T-helper 17 cell (primary cell): ENCODE results near the gene TXN2. TPM values are rescaled to one million over a fixed set of nuclear protein-coding genes. Genes with fewer than 3 reads are reported as not detected.
"Not testable (repeated sequence)": the region's sequence is repeated elsewhere in the genome, so short reads cannot be mapped to it uniquely, and the experiment has no call there.

Experiments
- ATAC-seq: fragments of 150-1000 bp; cut with Tn5 transposase; 2 replicates; pipeline ENCODE4 v1.10.0; 2021; ENCODE audit warnings: mild to moderate bottlenecking, moderate library complexity
- DNase-seq, 3 donors: peaks; one replicate each; pipeline versions ENCODE4 v3.0.0 to v3.0.0-alpha.2; 2020 to 2021
- H3K9me3 ChIP-seq: one replicate; pipeline ENCODE4 v1.7.0; 2013; ENCODE audit warnings: low read length, mild to moderate bottlenecking; ENCODE audit not compliant: control insufficient read depth, poor library complexity, severe bottlenecking
- H3K27ac Mint-ChIP-seq: one replicate; pipeline ENCODE4 v1.8.0; 2022; ENCODE audit warnings: mild to moderate bottlenecking, moderate library complexity, mixed read lengths
- H3K27me3 Mint-ChIP-seq: one replicate; pipeline ENCODE4 v1.8.0; 2022; ENCODE audit warnings: mixed read lengths
- H3K36me3 Mint-ChIP-seq: one replicate; pipeline ENCODE4 v1.8.0; 2022; ENCODE audit warnings: low read depth, mixed read lengths
- H3K4me1 Mint-ChIP-seq: one replicate; pipeline ENCODE4 v1.8.0; 2022; ENCODE audit warnings: mild to moderate bottlenecking, mixed read lengths
- H3K4me3 Mint-ChIP-seq: one replicate; pipeline ENCODE4 v1.8.0; 2022; ENCODE audit warnings: mild to moderate bottlenecking, moderate library complexity, mixed read lengths
- total RNA-seq, 4 donors: library from RNA in 2 of 4; stranded (reverse) in 2 of 4; gene quantifications; one replicate each; pipeline ENCODE4 v1.2.3 and lab custom pipeline; 2022 to 2026

TXN2 gene
- total RNA-seq, 2 donors from 2014 or later: 27.0 to 32.3 TPM

DNA sequence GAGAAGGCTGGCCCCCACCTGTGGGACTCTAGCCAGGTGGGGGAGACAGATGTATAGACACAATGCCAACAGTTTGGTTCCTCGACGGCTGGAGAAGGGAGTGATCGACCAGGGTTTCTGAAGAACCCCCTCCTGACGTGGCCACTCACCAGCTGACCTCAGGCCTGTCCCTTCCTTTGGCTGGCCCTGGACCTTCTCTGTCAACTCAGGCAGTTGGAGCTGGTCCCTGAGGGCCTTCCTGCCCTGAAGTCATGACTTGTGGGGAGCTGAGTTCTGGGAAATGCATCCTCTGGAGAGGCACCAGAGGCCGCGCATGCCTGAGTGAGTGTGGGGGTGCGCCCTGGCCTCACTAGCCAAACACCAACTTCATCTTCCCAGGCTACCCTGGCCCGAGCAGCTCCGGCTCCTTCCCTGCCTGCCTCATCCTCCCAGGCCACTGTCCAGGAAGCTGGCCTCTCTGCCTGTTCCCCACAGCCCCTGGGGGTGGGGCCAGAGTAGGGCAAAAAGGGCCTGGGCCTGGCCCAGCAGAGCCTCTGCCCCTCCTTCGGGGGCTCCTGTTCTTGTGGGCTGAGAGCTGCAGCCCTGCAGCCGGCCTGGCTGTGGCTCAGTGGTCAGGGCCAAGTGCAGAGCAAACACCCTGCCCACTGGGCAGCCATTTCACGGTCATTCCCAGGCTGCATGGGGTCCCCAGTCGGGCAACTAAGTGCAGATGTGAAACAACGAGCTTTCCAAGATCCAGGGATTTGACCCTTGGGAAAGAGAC is 23.6 kb downstream of the TXN2 start:
- ATAC-seq (no peak), DNase-seq (no peak)
- no peak overlapping the region for H3K27ac Mint-ChIP-seq
- H3K9me3 ChIP-seq: no peaks in the 10 kb centered on the region
- H3K4me3 Mint-ChIP-seq: no peak overlapping the region
- H3K27me3 Mint-ChIP-seq: no peaks in the 10 kb centered on the region
- peaks cover 13% of the 10 kb centered on the region for H3K4me1 Mint-ChIP-seq
- no peaks in the 10 kb centered on the region for H3K36me3 Mint-ChIP-seq

DNA sequence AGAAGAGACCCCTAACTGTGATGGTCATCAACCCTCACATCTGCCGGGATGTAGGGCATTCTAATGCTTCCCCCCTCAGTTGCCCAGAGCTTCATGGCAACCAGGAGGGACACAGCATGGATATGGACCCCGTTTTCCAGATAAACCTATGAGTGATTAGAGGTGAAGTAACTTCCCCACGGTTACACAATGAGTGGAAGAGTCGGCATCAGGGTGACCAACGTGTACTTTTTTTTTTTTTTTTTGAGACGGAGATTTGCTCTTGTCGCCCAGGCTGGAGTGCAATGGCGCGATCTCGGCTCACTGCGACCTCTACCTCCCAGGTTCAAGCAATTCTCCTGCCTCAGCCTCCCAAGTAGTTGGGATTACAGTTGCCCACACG is 25.0 kb downstream of the TXN2 start:
- H3K4me3 Mint-ChIP-seq: no peak overlapping the region
- no peaks in the 10 kb centered on the region for H3K36me3 Mint-ChIP-seq
- no peak overlapping the region for H3K27ac Mint-ChIP-seq
- no peak for ATAC-seq
- no peak for DNase-seq
- peaks cover 24% of the 10 kb centered on the region for H3K4me1 Mint-ChIP-seq
- no peaks in the 10 kb centered on the region for H3K27me3 Mint-ChIP-seq
- no peaks in the 10 kb centered on the region for H3K9me3 ChIP-seq

DNA sequence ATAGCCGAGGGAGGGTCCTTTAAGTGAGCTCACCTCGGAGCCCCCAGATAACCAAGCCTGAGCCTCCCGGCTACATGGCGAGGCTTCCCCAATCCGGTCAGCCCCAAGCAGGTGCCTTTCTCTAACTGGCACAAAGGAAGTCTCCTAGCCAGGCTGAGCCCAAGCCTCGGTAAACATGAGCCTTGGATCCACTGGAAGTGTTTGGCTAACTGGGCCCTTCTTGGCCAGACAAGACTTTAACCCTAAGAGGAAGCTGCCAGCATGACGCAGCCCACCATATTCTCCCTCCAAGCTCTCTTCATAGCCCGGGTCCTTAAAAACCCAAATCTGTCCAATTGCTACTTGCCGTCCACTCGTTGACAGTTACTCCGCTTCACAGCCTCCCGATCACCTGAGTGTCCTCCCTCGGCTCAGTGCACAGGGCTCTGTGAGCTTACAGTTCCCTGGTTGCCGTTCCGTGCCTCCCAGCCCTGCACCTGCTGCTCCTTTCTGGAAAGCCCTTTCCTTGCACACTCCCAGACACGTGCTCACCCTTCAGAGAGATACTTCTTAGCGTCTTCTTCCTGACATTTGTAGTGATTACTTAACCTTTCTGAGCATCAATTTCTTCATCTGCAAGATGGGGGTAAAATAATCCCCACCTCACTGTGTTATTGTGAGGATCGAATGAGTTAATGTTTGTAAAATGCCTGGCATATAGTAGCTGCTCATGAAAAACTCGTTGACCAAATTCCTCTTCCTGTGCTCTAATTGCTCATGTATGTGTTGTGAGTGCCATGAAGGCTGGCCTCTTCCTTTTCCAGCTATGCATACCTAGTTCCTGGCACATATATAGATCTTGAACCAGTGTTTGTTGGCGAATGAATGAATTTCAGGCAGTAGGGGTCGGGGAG is 25.6 kb downstream of the TXN2 start:
- peaks cover 24% of the 10 kb centered on the region for H3K4me1 Mint-ChIP-seq
- peak overlapping the region; percentile 62 for H3K27ac Mint-ChIP-seq
- no peak for DNase-seq

DNA sequence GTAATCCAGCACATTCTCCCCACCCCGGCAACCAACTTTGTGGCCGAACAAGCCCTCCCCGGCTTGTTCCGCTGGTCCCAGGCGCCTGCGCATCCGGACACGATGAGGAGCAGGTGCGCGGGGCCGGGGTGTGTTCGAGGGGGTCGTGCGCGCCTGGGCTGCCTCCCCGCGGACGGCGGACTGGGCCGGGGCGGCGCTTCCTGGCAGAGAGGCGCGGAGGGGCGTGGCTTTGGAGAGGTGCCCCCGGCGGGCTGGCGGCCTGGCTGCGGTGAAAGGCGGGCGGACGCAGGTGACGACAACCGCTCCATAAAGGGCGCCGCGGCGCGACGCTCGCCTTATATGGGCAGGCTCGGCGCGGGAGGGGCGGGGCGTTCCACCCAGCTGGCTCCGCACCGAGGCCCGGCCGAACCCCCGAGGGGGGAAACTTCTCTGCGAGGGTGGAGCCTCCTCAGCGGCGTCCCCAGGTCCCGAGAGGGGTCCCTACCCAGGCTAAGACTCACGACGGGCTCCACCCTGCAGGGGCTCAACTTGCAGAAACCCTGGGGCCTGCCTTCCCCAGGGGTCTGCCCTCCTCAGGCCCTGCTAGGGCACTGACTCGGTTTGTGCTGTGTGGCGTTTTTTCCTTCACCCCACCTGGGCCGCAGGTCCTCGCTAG is 26.4 kb downstream of the TXN2 start:
- ATAC-seq: peak; percentile 79
- peak overlapping the region; percentile 97 for H3K27ac Mint-ChIP-seq
- no peaks in the 10 kb centered on the region for H3K36me3 Mint-ChIP-seq
- no peaks in the 10 kb centered on the region for H3K9me3 ChIP-seq
- H3K4me1 Mint-ChIP-seq: peaks cover 24% of the 10 kb centered on the region
- no peaks in the 10 kb centered on the region for H3K27me3 Mint-ChIP-seq
- DNase-seq: peak; percentile 90 to 97 (median 93)
- H3K4me3 Mint-ChIP-seq: peak overlapping the region; percentile 77

More for the DNA sequence above, 25.6 kb downstream of the TXN2 start:
- no peaks in the 10 kb centered on the region for H3K9me3 ChIP-seq
- ATAC-seq: no peak
- Mint-ChIP-seq H3K4me3 (peak overlapping the region; percentile 77), H3K36me3 (no peaks in the 10 kb centered on the region), H3K27me3 (no peaks in the 10 kb centered on the region)

DNA sequence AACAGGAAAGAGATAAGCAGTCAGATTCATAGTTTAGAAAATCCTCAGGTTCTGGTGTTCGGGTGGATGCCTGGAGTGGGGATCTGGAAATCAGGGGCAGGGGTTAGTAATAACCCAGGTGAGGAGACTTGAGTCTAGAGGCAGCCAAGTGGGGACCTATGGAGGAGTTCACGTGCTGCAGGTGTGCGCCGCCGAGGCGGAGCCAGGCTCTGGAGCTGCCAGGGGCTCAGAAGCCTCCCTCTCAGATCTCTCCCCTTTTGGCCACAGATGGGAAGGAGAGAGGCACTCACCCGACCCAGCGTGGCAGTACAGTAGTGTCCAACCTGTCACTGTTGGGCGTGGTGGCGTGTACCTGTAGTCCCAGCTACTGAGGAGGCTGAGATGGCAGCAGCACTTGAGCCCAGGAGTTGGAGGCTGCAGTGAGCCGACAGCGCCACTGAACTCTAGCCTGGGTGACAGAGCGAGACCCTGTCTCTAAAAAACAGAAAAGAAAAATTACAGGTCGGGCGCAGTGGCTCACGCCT is 27.5 kb downstream of the TXN2 start:
- Mint-ChIP-seq H3K27ac (peak overlapping the region; percentile 97), H3K4me1 (peaks cover 27% of the 10 kb centered on the region), H3K4me3 (peak overlapping the region; percentile 77), H3K27me3 (no peaks in the 10 kb centered on the region), H3K36me3 (no peaks in the 10 kb centered on the region)
- DNase-seq (no peak), ATAC-seq (no peak)
- no peaks in the 10 kb centered on the region for H3K9me3 ChIP-seq

DNA sequence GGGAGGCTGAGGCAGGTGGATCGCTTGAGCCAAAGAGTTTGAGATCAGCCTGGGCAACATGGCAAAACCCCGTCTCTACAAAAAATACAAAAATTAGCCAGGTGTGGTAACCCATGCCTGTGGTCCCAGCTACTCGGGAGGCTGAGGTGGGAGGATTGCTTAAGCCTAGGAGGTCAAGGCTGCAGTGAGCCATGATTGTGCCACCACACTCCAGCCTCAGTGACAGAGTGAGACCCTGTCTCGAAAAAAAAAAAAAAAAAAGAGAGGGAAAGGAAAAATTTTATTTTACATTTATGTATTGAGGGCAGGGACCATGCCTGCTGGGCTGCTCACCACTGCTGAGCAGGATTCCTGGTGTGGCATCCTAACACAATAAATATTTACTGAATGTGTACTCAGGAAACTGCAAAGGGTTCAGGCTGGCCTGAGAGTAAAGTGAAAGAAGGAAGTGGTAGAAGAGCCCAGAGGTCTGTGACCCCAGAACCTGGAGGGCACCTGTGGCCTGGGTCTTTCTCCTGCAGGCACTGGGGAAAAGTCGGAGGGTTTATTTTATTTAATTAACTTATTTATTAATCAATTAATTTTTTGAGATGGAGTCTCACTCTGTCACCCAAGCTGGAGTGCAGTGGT is 28.3 kb downstream of the TXN2 start:
- peak overlapping the region; percentile 97 for H3K27ac Mint-ChIP-seq
- peaks cover 31% of the 10 kb centered on the region for H3K4me1 Mint-ChIP-seq

DNA sequence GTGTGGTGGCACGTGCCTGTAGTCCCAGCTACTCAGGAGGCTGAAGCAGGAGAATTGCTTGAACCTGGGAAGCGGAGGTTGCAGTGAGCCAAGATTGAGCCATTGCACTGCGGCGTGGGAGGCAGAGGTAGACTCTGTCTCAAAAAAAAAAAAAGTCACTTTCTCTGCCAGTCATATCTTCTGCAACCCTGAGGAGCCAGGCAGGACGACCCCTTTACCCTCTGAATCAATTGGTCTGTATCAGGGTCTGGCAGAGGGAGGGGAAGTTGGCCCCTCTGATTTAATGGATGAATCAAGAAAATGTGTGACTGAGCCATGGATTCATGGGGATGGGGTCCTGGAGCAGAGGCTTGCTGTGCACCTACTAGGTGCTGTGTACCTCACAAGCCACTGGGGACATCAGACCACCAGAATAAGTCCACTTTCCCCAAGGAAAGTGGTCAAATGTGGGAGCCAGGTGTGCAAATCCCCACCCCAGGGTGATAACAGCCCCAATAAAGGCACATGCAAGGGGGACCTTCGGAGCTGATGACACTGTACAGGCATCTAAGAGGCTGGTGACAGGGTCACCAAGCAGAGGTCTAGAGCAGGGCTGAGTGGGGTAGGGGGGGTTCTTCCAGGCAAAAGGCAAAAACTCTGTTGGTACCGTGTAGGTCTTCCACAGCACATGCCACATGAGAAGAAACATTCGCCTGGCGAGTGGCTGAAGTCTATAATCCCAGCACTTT is 29.0 kb downstream of the TXN2 start:
- H3K27me3 Mint-ChIP-seq: no peaks in the 10 kb centered on the region
- H3K9me3 ChIP-seq: no peaks in the 10 kb centered on the region
- DNase-seq (no peak), ATAC-seq (no peak)
- peak overlapping the region; percentile 82 for H3K4me3 Mint-ChIP-seq
- H3K4me1 Mint-ChIP-seq: peaks cover 33% of the 10 kb centered on the region
- H3K27ac Mint-ChIP-seq: peak overlapping the region; percentile 97
- no peaks in the 10 kb centered on the region for H3K36me3 Mint-ChIP-seq

More for the DNA sequence above, 28.3 kb downstream of the TXN2 start:
- DNase-seq, H3K9me3 ChIP-seq, ATAC-seq, H3K27me3 Mint-ChIP-seq, H3K36me3 Mint-ChIP-seq: not testable (repeated sequence)
- peak overlapping the region; percentile 82 for H3K4me3 Mint-ChIP-seq

DNA sequence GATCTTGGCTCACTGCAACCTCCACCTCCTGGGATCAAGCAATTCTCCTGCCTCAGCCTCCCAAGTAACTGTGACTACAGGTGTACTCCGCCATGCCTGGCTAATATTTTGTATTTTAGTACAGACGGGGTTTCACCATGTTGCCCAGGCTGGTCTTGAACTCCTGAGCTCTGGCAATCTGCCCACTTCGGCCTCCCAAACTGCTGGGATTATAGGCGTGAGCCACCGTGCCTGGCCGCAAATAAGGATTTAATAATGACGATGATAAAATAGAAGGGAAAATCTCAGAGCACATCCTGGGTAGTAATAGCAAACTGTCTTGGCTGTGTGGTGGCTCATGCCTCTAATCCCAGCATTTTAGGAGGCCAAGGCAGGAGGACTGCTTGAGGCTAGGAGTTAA is 30.5 kb downstream of the TXN2 start:
- not testable (repeated sequence) for DNase-seq, ATAC-seq, H3K36me3 Mint-ChIP-seq, H3K9me3 ChIP-seq, H3K4me3 Mint-ChIP-seq, H3K27me3 Mint-ChIP-seq
- peaks cover 28% of the 10 kb centered on the region for H3K4me1 Mint-ChIP-seq
- peak overlapping the region; percentile 97 for H3K27ac Mint-ChIP-seq

DNA sequence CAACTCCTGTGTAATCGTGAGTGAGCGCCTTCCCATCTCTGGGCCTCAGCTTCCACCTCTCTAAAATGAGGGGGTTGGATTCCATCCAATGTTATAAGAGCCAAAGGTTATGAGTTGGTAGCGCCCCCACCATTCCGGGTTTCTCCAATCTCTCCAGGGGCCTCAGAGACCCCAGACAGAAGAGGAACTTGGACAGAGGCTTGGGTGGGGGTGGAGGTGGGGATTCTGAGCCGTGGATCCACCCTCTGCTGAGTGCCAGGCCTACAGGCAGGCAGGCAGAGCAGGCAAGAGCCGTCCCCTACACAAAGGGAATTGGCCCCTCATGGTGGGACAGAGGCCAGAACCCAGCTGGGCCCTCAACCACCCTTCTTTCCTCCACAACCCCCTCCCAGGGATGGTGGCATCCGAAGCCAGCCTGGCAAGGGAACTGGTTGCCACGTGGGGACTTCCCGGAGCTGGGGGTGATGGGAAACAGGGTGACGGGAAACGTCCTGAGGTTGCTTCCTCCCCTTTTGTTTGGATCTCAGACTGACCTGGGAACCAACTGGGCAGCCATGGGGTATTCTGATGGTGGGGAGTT is 31.8 kb downstream of the TXN2 start:
- DNase-seq (no peak), ATAC-seq (no peak)
- Mint-ChIP-seq H3K36me3 (no peaks in the 10 kb centered on the region), H3K4me3 (no peak overlapping the region), H3K27ac (peak overlapping the region; percentile 97), H3K4me1 (peaks cover 29% of the 10 kb centered on the region), H3K27me3 (no peaks in the 10 kb centered on the region)
- H3K9me3 ChIP-seq: no peaks in the 10 kb centered on the region

DNA sequence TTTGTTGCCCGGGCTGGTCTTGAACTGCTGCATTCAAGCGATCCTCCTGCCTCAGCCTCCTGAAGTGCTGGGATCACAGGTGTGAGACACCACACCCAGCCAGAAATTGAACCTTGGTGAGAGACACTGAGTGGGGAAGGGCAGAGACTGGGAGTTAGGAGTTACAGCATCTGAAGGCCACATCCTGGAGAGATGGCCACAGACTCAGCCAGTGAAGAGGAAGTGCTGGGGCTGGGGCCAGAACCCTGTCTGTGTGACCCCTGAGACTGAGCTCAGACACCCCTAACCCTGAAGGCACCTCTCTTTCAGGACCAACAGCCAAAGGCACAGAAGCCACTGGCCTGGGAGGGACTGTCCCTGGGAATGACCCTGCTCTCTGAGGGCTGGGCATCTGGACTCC is 33.8 kb downstream of the TXN2 start:
- Mint-ChIP-seq H3K36me3 (no peaks in the 10 kb centered on the region), H3K27me3 (no peaks in the 10 kb centered on the region), H3K4me3 (no peak overlapping the region), H3K4me1 (peaks cover 29% of the 10 kb centered on the region), H3K27ac (peak overlapping the region; percentile 90)
- no peak for DNase-seq
- no peaks in the 10 kb centered on the region for H3K9me3 ChIP-seq
- no peak for ATAC-seq

DNA sequence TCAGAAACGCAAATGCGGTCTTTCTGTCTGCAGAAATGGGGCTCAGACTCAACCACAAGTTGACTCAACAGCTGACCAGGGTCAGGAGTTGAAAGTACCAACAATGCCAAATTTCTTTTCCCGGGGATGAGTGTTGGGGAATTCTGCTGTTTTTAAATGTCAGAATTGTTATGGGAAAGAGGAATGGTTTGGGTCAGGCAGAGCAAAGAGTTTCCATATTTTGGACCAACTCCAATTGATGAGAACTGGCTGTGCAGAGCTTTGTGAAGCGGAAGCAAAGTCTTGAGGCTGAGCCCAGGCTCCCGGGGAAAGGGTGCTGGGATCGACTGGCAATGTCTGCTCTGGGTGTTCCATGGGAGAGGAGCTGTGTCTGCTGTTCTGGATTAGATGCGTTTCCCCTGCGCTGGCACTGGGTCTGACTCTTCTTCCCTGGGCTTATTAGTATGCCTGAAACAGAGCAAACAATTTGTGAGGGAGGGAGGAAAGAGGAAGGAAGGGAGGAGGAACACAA is 36.2 kb downstream of the TXN2 start:
- DNase-seq: no peak
- Mint-ChIP-seq H3K27ac (peak overlapping the region; percentile 14), H3K27me3 (no peaks in the 10 kb centered on the region), H3K4me1 (peaks cover 22% of the 10 kb centered on the region), H3K4me3 (no peak overlapping the region), H3K36me3 (no peaks in the 10 kb centered on the region)
- no peaks in the 10 kb centered on the region for H3K9me3 ChIP-seq
- ATAC-seq: no peak
